K562 (cell line): ENCODE measurements around the gene PODXL2. TPM values are rescaled to one million over a fixed set of nuclear protein-coding genes. Genes with fewer than 3 reads are reported as not detected.
A peak's percentile ranks its signal among the peaks of the same experiment; 100 is the strongest.

Experiments
- microRNA-seq: library from miRNA; unstranded; fragments of <30 nt; microRNA quantifications from one replicate; pipeline ENCODE4, GENCODE V29; 2018; ENCODE audit warnings: borderline microRNAs expressed
- polyA plus RNA-seq, 8 experiments: library from polyadenylated mRNA; depleted of rRNA in 4 of 8; stranded (reverse) in 5 of 8; unstranded in 3 of 8; fragments of >200 nt; fragmentation: Nextera tagmentation in 2 of 8; fragmentation: Illumina TruSeq in 1 of 8; extraction: Ambion mirVana in 2 of 8; extraction: Trizol in 1 of 8; gene quantifications; 2 replicates each; pipeline versions ENCODE4 v1.2.1 to v1.2.3, GENCODE V29; 2011 to 2014; ENCODE audit warnings: inconsistent platforms in 1 of 8, missing spikeins in 1 of 8
- small RNA-seq: library from RNA; depleted of rRNA; stranded (forward); fragments of <200 nt; gene quantifications from one replicate; pipeline ENCODE3, GENCODE V24; 2014
- total RNA-seq, 7 experiments: library from RNA; depleted of rRNA in 6 of 7; stranded (reverse); fragments of >200 nt in 6 of 7; fragmentation: Illumina TruSeq in 2 of 7; extraction: Trizol in 2 of 7; gene quantifications; 2 replicates each; pipeline versions ENCODE4 v1.2.1 to v1.2.3, GENCODE V29; 2011 to 2021; ENCODE audit warnings: low replicate concordance in 1 of 7

Gene PODXL2
- total and polyA plus RNA-seq, 9 of the 15 experiments (the other 6 are each of a cell fraction or from before 2014, with no cell fraction given): 0.03 to 52.5 (median 21.9) TPM

Small RNAs within 50 kb of the gene (microRNA-seq; reads per million reads assigned to microRNA genes)
- 16.2 reads per million, percentile 63 among the genes with 10 or more reads in this experiment for gene MIR7976

Small RNAs within 50 kb of the gene (small RNA-seq; reads per million reads assigned to genes)
- gene MIR7976: 1.1 reads per million, percentile 63 among the genes with 10 or more reads in this experiment

Other genes starting within 250 kb of the PODXL2 start
- gene TPRA1, start 38.5 kb upstream of the PODXL2 start, total RNA-seq (2014; rRNA removed): 18.6 and 23.2 TPM in 2 replicates
- gene TPRA1, start 38.5 kb upstream of the PODXL2 start, total RNA-seq (2014; rRNA removed; fragmentation: Illumina TruSeq; extraction: Trizol): 3.7 and 7.3 TPM in 2 replicates
- gene TPRA1, start 38.5 kb upstream of the PODXL2 start, total RNA-seq (2015; rRNA removed; fragmentation: Illumina TruSeq; extraction: Trizol): 9.2 and 10.3 TPM in 2 replicates
- 19.4 and 21.5 TPM in 2 replicates for gene TPRA1, start 38.5 kb upstream of the PODXL2 start, total RNA-seq (2021)
- gene TPRA1, start 38.5 kb upstream of the PODXL2 start, polyA plus RNA-seq (2011; rRNA removed): 13.9 and 18.2 TPM in 2 replicates
- 11.1 and 13.2 TPM in 2 replicates for gene TPRA1, start 38.5 kb upstream of the PODXL2 start, polyA plus RNA-seq (2014; fragmentation: Illumina TruSeq; extraction: Trizol)
- gene TPRA1, start 38.5 kb upstream of the PODXL2 start, polyA plus RNA-seq (2014; fragmentation: Nextera tagmentation; extraction: Ambion mirVana): 1 to 10 TPM in 1 of 2 experiments, under 1 TPM in 1; 0.66 to 1.4 TPM
- gene TPRA1, start 38.5 kb upstream of the PODXL2 start, polyA plus RNA-seq (2014; rRNA removed): 16.7 and 19.5 TPM in 2 replicates
- gene MCM2, start 30.8 kb upstream of the PODXL2 start, total RNA-seq (2014; rRNA removed): 114 and 127 TPM in 2 replicates
- 42.8 and 53.3 TPM in 2 replicates for gene MCM2, start 30.8 kb upstream of the PODXL2 start, total RNA-seq (2014; rRNA removed; fragmentation: Illumina TruSeq; extraction: Trizol)
- gene MCM2, start 30.8 kb upstream of the PODXL2 start, total RNA-seq (2015; rRNA removed; fragmentation: Illumina TruSeq; extraction: Trizol): 74.8 and 78.4 TPM in 2 replicates
- gene MCM2, start 30.8 kb upstream of the PODXL2 start, total RNA-seq (2021): 132 and 139 TPM in 2 replicates
- gene MCM2, start 30.8 kb upstream of the PODXL2 start, polyA plus RNA-seq (2011; rRNA removed): 85.3 and 107 TPM in 2 replicates
- gene MCM2, start 30.8 kb upstream of the PODXL2 start, polyA plus RNA-seq (2014; fragmentation: Illumina TruSeq; extraction: Trizol): 67.5 and 83.1 TPM in 2 replicates
- 1 to 10 TPM; 5.8 to 5.9 TPM for gene MCM2, start 30.8 kb upstream of the PODXL2 start, polyA plus RNA-seq (2014; fragmentation: Nextera tagmentation; extraction: Ambion mirVana)
- 76.5 and 83.7 TPM in 2 replicates for gene MCM2, start 30.8 kb upstream of the PODXL2 start, polyA plus RNA-seq (2014; rRNA removed)
- 0.68 and 1.0 TPM in 2 replicates for gene ABTB1, start 43.8 kb downstream of the PODXL2 start, total RNA-seq (2014; rRNA removed)
- gene ABTB1, start 43.8 kb downstream of the PODXL2 start, total RNA-seq (2014; rRNA removed; fragmentation: Illumina TruSeq; extraction: Trizol): 0.25 and 0.26 TPM in 2 replicates
- 0.29 and 0.30 TPM in 2 replicates for gene ABTB1, start 43.8 kb downstream of the PODXL2 start, total RNA-seq (2015; rRNA removed; fragmentation: Illumina TruSeq; extraction: Trizol)
- 1.6 and 1.9 TPM in 2 replicates for gene ABTB1, start 43.8 kb downstream of the PODXL2 start, total RNA-seq (2021)
- gene ABTB1, start 43.8 kb downstream of the PODXL2 start, polyA plus RNA-seq (2011; rRNA removed): 1.2 and 1.7 TPM in 2 replicates
- 0.42 and 1.1 TPM in 2 replicates for gene ABTB1, start 43.8 kb downstream of the PODXL2 start, polyA plus RNA-seq (2014; fragmentation: Illumina TruSeq; extraction: Trizol)
- gene ABTB1, start 43.8 kb downstream of the PODXL2 start, polyA plus RNA-seq (2014; fragmentation: Nextera tagmentation; extraction: Ambion mirVana): under 1 TPM in 1 of 2 experiments, not detected in 1; 0.04 TPM
- 1.4 and 2.3 TPM in 2 replicates for gene ABTB1, start 43.8 kb downstream of the PODXL2 start, polyA plus RNA-seq (2014; rRNA removed)
- 0.32 TPM in 1 of 2 replicates, not detected in the other for gene MGLL, start 193.3 kb downstream of the PODXL2 start, total RNA-seq (2014; rRNA removed)
- gene MGLL, start 193.3 kb downstream of the PODXL2 start, total RNA-seq (2014; rRNA removed; fragmentation: Illumina TruSeq; extraction: Trizol): not detected in 2 replicates
- gene MGLL, start 193.3 kb downstream of the PODXL2 start, total RNA-seq (2015; rRNA removed; fragmentation: Illumina TruSeq; extraction: Trizol): not detected in 2 replicates
- gene MGLL, start 193.3 kb downstream of the PODXL2 start, total RNA-seq (2021): 0.18 and 0.60 TPM in 2 replicates
- gene MGLL, start 193.3 kb downstream of the PODXL2 start, polyA plus RNA-seq (2011; rRNA removed): not detected in 2 replicates
- not detected in 2 replicates for gene MGLL, start 193.3 kb downstream of the PODXL2 start, polyA plus RNA-seq (2014; fragmentation: Illumina TruSeq; extraction: Trizol)
- gene MGLL, start 193.3 kb downstream of the PODXL2 start, polyA plus RNA-seq (2014; fragmentation: Nextera tagmentation; extraction: Ambion mirVana): not detected
- 0.12 TPM in 1 of 2 replicates, not detected in the other for gene MGLL, start 193.3 kb downstream of the PODXL2 start, polyA plus RNA-seq (2014; rRNA removed)